Measurements from ENCODE around the gene CEP104. TPM values are rescaled to one million over a fixed set of nuclear protein-coding genes. Genes with fewer than 3 reads are reported as not detected.
A peak's percentile ranks its signal among the peaks of the same experiment; 100 is the strongest.

The CEP104 gene
- total RNA-seq, 1 experiment from 2014 or later: 23.5 TPM

DNA sequence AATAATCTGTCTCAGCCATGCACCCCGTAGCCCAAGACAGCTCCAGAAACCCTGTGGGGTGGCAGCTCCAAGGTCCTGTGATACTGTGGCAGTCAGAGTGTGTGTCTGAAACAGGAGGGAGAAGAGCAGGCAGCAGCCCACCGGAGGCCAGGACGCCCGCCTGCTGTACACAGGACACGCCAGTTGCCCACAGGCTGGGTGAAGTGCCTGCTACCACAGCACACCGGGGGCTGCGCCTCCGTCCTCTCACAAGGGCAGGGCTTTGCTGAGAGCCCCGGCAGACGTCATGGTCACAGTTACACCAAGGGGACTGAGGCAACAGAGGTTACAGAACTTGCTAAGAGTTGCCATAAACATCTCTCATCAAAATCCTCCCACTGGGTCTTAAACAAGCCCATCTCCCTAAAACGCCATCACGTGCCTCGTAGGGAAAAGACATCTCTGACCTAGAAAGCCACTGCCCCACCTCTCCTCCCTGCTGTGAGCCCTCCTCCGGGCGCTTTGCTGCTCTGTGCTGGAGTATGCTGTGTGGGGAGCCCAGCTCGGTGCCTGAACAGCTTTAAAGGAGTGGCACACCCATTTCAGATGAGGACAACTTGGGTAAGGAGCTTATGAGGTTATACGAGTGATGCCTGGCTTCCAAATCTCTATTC lies 37.7 kb upstream of the CEP104 start:
- DNase-seq (ENCODE audit: low spot score): no peak

DNA sequence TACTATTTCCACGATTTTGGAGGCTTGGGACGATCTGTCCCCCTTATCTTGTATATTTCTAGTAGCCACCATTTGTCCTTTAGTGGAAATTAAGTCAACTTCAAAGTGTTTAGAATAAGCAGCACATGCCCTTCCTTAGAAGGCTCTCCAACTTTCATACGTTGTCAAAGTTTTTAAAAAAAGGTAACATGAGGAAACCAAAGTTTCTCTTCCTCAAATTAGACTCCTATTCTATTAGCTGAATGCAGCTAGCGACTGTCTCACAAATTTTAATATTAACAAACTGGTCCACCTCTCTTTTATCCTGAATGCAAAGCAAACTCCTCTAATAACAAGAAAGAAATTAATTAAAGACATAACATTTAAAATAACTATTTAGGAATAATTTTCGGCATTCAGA lies 36.2 kb upstream of the CEP104 start:
- DNase-seq (ENCODE audit: low spot score): no peak

- no peak for DNase-seq (ENCODE audit: low spot score)
Observed at GRCh38 chr1:3892748-3893147, 35.7 kb upstream of the CEP104 start.

DNA sequence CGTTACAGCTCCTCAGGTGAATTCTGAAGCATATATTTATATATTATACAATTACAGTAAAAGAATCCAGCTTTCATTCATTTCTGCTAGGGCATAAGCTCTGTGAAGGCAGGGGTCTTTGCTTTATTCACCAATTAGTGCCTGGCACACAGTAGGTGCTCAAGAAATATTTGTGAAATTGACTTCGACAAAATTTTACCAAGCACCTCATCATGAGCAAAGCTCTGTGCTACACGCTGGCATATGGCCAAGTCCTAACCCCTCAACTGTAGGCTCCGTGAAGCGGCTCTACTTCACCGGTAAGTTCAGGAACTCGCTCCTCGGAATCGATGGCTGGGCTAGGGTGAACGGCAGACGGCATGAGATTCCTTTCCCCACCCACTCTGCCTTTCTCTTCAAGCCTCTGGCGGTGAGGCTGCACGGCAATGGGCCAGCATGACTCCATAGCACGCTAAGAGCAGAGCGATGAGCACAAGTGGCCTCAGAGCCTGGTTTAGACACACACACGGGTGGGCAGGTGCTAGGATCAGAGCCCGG lies 34.4 kb upstream of the CEP104 start:
- DNase-seq (ENCODE audit: low spot score): no peak

DNA sequence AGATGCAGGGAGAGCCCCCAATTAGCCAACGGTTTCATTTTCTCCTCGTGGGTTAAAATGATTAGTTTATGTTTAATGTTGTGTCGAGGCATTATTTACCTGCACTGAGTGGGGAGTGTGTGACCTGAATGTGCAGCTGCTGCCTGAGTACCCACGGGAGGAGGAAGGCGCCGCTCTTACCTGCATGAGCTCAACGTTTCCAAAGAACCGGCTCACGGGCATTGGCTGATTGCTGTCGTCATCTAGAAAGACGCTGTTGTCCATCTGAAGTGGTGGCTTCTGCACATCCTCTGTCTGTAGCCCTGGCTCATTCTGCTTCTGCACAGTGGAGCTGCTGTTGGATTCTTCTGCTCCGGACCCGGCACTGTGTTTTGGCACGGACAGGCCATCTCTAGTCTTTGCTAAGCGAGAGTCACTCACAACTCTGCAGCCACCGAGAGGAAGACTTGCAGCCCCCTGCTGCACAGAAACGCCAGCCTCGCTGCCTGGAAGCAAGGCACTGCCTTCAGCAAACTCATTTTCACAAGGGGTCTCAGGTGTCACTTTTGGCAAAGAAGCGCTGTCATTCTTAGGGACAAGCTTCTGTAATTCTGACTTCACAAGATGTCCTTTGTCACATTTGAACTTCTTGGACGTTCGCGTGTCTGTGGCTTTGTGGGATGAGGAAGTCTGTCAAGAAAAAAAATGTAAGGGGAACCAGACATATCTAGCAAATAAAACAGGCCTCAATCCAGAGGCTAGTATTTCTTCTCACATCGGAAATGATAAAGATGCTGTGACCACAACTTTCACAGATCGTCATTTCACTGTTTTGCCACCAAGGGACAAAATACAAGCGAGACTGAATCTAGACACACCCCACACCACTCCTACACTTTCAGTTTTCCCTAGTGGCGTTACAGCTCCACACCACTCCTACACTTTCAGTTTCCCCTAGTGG lies 33.6 kb upstream of the CEP104 start:
- no peak for DNase-seq (ENCODE audit: low spot score)

DNA sequence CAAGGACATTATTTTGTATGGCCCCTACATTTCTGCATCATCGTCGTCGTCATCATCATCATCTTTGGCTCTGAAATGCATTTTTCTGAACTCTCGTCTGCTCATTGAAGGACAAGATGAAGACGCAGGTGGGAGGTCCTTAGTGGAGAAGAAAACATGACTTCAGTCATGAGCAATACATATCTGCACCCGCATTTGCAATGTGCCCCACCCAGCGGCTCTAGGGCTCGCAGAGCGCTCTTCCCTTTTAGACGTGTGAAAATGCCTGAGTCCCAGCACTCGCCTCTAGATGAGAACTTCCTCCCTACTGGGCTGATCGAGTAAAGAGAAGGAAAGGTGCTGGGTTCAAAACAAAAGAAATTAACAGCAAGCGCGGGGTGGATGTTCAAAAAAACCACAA lies 32.9 kb upstream of the CEP104 start:
- DNase-seq (ENCODE audit: low spot score): no peak

DNA sequence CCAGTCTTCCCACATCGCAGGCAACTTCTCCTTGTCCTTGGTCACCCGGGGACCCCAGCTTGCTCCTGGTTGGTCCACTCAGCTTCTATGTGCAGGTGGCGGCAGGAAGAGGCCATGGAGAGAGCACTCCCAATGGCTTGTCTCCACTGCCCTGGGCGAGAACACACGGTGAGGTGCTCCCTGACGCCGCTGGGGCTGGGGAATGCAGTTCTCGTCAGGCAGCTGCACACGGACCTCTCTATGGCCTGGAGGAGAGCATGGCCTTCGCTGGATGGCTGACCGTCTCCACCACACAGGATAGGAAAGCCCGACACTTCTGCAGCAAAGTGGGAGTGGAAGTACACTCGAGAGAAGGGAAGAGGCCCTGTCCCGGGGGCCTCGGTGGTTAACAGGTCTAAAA lies 31.3 kb upstream of the CEP104 start:
- DNase-seq (ENCODE audit: low spot score): no peak

DNA sequence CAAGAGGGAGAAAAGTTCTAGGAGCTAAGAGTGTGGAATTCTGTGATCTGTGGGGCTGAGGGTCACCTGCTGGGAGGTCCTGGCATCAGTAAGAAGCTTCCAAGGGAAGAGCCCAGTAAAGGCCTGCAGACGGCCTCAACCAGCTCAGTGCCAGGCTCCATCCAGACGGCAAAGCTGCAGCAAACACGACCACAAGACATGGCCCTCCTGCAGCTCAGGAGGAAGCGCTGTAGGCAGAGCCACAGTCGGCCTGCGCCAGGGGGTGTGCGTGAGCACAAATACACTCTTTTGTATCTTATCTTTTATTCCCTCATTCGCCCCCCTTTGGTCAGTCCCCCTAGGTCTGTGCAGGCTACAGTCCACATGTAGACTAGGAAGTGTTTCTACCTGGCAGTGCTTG lies 29.7 kb upstream of the CEP104 start:
- peak; percentile 3 for DNase-seq (ENCODE audit: low spot score)

DNA sequence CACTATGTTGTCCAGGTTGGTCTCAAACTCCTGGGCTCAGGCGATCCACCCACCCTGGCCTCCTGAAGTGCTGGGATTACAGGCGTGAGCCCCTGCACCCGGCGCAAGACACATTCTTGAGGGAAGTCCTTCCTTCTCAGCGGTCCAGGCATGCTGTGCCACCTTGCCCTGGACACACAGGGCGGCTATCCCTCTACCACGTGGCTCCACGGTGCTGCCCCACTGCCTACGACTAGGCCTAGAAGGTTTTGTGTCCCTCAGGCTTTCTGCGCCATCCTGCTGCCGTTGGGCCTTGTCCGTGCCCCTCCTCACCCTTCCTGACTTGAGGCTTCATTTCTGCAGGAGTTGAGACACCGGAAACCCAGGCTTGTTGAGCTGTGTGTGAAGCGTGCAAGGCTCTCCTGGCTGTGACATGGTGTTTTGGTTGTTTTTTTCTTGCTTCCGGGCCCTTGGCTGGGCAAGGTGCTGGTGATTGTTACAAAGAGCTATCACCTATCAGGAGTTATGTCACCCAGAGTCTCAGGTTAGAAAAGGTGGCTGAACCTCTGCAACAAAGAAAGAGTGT lies 29.2 kb upstream of the CEP104 start:
- no peak for DNase-seq (ENCODE audit: low spot score)

DNA sequence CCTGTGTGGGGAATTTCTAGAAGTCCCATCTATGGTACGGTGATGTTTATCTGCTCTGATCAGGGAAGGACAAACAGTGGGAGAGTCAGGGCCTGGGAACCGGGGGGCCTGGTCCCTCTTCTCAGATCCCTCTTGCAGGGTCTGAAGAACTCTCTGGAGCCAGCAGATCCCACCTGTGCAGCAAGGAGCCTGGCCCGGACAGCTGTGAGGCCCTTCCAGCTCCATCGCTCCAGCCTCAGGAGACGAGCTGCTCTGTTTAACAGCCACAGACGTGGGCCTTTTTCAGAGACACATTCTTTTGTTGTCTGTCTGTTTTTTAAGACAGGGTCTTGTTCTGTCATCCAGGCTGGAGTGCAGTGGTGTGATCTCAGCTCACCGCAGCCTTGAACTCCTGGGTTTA lies 28.6 kb upstream of the CEP104 start:
- no peak for DNase-seq (ENCODE audit: low spot score)

DNA sequence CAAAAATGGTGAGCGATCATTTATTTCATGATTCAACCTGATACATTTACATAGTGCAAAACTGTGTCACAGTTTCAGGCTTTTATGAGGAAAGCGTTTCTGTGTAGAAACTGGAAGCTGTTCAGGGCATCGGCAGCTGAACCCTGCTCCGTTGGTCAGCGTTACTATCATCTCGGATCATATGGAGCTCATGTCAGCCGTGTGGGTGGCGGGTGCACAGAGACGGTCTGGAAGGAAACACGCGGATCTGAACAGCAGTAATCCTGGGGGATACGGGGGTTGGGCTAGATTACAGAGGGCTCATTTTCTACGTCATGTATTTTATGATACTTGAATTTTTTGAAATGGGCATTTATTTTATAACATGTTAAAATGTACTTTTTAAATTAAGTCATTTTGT lies 28.0 kb upstream of the CEP104 start:
- DNase-seq (ENCODE audit: low spot score): no peak

GRCh38 chr1:3883194-3883925 lies 26.3 kb upstream of the CEP104 start:
- DNase-seq (ENCODE audit: low spot score): no peak

DNA sequence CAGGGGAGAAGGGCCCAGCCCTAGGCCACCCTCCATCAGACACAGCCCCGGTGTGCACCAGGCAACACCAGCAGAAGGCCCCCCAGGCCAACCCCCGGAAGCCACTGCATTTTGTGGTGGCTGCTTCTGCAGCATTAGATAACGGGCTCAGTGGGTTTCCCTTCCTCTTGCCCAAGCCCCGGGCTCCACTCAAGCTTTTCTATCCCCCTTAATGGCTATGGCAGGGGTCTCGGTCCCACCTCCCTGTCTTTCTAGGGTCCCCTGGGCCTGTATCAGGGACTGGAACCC lies 24.1 kb upstream of the CEP104 start:
- DNase-seq (ENCODE audit: low spot score): no peak

GRCh38 chr1:3880429-3881192 lies 23.6 kb upstream of the CEP104 start:
- DNase-seq (ENCODE audit: low spot score): no peak

DNA sequence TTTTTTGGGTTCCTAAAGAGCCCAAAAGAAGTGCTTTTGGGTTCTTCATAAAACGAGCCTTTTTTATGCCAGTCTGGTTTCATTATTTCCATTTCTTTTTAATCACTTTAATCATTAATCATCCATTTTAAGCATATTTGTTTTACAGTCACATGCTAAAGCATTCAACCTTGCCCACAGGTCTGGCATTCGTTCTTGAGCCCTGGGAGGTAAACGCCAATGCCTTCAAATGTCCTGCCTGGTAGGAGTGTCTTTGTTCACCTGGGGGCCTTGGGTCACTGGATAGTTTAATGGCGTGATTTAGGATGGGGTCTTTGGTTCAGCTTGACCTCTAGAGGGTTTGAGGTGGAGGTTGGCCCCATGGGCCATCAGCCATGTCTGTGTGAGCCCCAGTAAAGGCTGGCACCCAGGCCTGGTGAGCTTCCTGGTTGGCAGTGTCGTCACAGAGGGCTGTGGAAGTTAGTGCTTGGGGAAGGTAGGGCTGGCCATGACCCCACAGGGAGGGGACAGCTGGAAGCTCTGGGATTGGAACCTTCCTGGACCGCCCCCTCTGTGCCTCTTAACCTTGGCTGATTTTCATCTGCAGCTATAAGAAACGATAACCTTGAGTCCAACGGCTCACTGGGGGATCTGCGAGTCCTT lies 22.9 kb upstream of the CEP104 start:
- DNase-seq (ENCODE audit: low spot score): no peak

GRCh38 chr1:3879099-3879498 lies 22.1 kb upstream of the CEP104 start:
- no peak for DNase-seq (ENCODE audit: low spot score)

GRCh38 chr1:3876716-3877115 lies 19.7 kb upstream of the CEP104 start:
- no peak for DNase-seq (ENCODE audit: low spot score)

- no peak for DNase-seq (ENCODE audit: low spot score)
Observed at GRCh38 chr1:3874736-3875135, 17.7 kb upstream of the CEP104 start.

- no peak for DNase-seq (ENCODE audit: low spot score)
Observed at GRCh38 chr1:3872546-3872945, 15.5 kb upstream of the CEP104 start.

DNA sequence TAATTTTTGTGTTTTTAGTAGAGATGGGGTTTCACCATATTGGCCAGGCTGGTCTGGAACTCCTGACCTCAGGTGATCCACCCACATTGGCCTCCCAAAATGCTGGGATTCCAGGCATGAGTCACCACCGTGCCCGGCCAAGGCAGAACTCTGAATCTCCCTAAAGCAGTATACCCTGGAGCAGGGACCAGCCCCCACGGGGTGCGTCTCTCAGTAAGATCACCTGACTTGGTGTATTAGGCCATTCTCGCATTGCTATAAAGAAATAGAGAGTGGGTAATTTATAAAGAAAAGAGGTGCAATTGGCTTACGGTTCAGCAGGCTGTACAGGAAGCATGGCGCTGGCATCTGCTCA lies 14.4 kb upstream of the CEP104 start:
- no peak for DNase-seq (ENCODE audit: low spot score)

GRCh38 chr1:3869751-3870301 lies 12.8 kb upstream of the CEP104 start:
- no peak for DNase-seq (ENCODE audit: low spot score)

Measured in H4 (cell line).